ENCODE data around the gene RNASE13. TPM values are rescaled to one million over a fixed set of nuclear protein-coding genes. Genes with fewer than 3 reads are reported as not detected.

RNASE13 gene
- total RNA-seq, 4 donors from 2014 or later = not detected

- 86 to 93% methylated on average over 5 of the region's 5 CpGs for WGBS, 2 donors
- no peak for DNase-seq
- H3K9me3 ChIP-seq = no peaks in the 10 kb centered on the region
- no peak for TF ChIP-seq CTCF (IDR thresholded peaks at IDR 0.05)
- no peak for TF ChIP-seq POLR2A (IDR thresholded peaks at IDR 0.05)
- no peak overlapping the region for H3K4me3 ChIP-seq (replicated peaks in 1 of 3)
- H3K27me3 ChIP-seq = no peaks in the 10 kb centered on the region
- H3K27ac ChIP-seq = no peak overlapping the region
- intact Hi-C loops (cut with DNase I) = no loop called here
- H3K4me1 ChIP-seq = no peaks in the 10 kb centered on the region
- H3K36me3 ChIP-seq = no peaks in the 10 kb centered on the region
Measured at GRCh38 chr14:21032326-21033132, 2.1 kb downstream of the RNASE13 start.

- Histone ChIP-seq H3K9me3 (no peaks in the 10 kb centered on the region), H3K27me3 (no peaks in the 10 kb centered on the region), H3K36me3 (no peaks in the 10 kb centered on the region), H3K27ac (no peak overlapping the region), H3K4me3 (replicated peaks in 1 of 3) (no peak overlapping the region), H3K4me1 (peaks cover 0 to 11% of the 10 kb centered on the region in 2 donors)
- WGBS, 2 donors = 82% methylated on average over 12 of the region's 12 CpGs
- TF ChIP-seq POLR2A (IDR thresholded peaks at IDR 0.05) = no peak
- TF ChIP-seq CTCF (IDR thresholded peaks at IDR 0.05) = no peak
- no peak for DNase-seq
- intact Hi-C loops (cut with DNase I) = no loop called here
Measured at GRCh38 chr14:21030531-21030930, 4.1 kb downstream of the RNASE13 start.

GRCh38 chr14:21029917-21030316 lies 4.7 kb downstream of the RNASE13 start, which contains the start of gene TPPP2:
TPPP2 (plus strand) TSS chr14:21030217; CDS start chr14:21030582, 365 bp downstream.
- no peak within 1 kb of the TSS for H3K27ac ChIP-seq
- H3K4me1 ChIP-seq = peaks cover 0 to 11% of the 10 kb centered on the region in 2 donors
- H3K9me3 ChIP-seq = no peaks in the 10 kb centered on the region
- DNase-seq = no peak
- intact Hi-C loops (cut with DNase I) = no loop called here
- no peak for TF ChIP-seq POLR2A (IDR thresholded peaks at IDR 0.05)
- no peak for TF ChIP-seq CTCF (IDR thresholded peaks at IDR 0.05)
- H3K4me3 ChIP-seq (replicated peaks in 1 of 3) = no peak within 1 kb of the TSS
- no peaks in the 10 kb centered on the region for H3K36me3 ChIP-seq
- WGBS, 2 donors = 93 to 96% methylated on average over 5 of the region's 5 CpGs
- no peaks in the 10 kb centered on the region for H3K27me3 ChIP-seq

GRCh38 chr14:21026988-21027315 lies 7.7 kb downstream of the RNASE13 start:
- TF ChIP-seq CTCF (IDR thresholded peaks at IDR 0.05) (no peak), POLR2A (IDR thresholded peaks at IDR 0.05) (no peak)

GRCh38 chr14:21026274-21026987 lies 8.2 kb downstream of the RNASE13 start:
- no peak overlapping the region for H3K4me3 ChIP-seq (replicated peaks in 1 of 3)
- intact Hi-C loops (cut with DNase I) = no loop called here

More at GRCh38 chr14:21026988-21027315, 7.7 kb downstream of the RNASE13 start:
- Histone ChIP-seq H3K27me3 (no peaks in the 10 kb centered on the region), H3K4me3 (replicated peaks in 1 of 3) (no peak overlapping the region), H3K27ac (peak overlapping the region in 2 of 3 donors; percentile 82 to 94), H3K36me3 (no peaks in the 10 kb centered on the region), H3K4me1 (peaks cover 8 to 23% of the 10 kb centered on the region in 2 donors), H3K9me3 (no peaks in the 10 kb centered on the region)
- no peak for DNase-seq
- intact Hi-C loops (cut with DNase I) = no loop called here
- WGBS, 2 donors = 51 to 80% methylated on average over 3 of the region's 3 CpGs

More at GRCh38 chr14:21026274-21026987, 8.2 kb downstream of the RNASE13 start:
- 69 to 74% methylated on average over 7 of the region's 7 CpGs for WGBS, 2 donors
- Histone ChIP-seq H3K36me3 (no peaks in the 10 kb centered on the region), H3K27ac (peak overlapping the region; percentile 52 to 94 (median 82)), H3K27me3 (no peaks in the 10 kb centered on the region), H3K4me1 (peaks cover 8 to 23% of the 10 kb centered on the region in 2 donors), H3K9me3 (no peaks in the 10 kb centered on the region)
- no peak for DNase-seq
- no peak for TF ChIP-seq POLR2A (IDR thresholded peaks at IDR 0.05)
